Melanocyte of skin (primary cell): ENCODE measurements around the gene HOXB2. TPM values are rescaled to one million over a fixed set of nuclear protein-coding genes. Genes with fewer than 3 reads are reported as not detected.

Source experiments
- total RNA-seq, 2 donors: library from RNA; depleted of rRNA; stranded (reverse); fragments of >200 nt; gene quantifications; 2 replicates each; pipeline ENCODE4 v1.2.3, GENCODE V29; 2012

The HOXB2 gene
- 1 to 10 TPM in 1 of 2 donors, not detected in 1; 5.0 TPM for total RNA-seq

DNA sequence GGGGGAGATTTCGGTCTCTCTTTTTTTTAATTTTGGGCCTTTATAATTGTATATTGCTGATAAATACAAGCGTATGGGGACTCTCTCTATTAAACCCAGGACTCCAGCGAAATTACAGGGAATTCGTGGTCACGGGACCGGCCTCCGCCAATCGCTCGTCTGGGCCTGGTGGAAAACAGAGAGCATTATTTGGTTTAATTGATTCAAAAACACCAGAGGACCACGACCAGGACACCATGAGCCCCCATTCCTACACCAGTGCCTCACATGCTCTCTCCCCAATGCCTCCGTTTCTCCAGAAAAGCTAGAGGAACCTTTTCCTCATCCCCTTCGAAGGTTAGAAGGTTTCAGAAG is at the start of gene HOXB2:
HOXB2 (minus strand) TSS at position 88 of the 354 bp plus-strand sequence. CDS start 198 bp downstream, outside the sequence.

DNA sequence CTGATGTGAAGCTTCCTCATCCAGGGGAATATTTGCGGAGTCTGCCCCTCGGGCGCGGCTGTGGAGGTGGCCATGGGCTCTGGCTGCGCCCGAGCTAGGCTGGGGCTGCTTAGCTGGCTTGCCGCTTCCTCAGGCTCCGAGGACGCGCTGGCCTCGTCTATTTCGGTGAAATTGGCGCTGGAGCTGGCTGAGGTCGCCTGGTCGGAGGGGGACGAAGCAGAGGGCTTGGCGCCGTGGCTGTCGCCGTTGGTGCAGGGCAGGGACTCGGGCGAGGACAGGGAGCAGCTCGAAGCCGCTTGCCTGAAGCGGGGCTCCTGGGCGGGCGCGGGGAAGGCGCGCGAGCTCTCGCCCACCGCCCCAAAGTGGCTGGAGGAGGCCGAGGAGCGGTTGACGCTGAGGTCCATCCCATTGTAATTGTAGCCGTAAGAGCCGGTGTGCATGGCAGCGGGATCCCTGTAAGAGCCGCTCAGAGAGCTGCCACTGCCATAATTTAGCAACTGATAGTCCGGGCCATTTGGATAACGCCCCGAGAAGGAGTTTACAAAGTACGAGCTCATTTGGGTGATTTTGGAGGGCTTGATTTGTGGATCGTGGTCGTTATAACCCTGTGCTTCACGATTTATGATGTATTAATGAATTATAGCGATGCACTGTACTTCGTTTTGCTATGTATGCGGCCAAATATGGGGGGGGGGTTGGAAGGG is 48.4 kb upstream of the HOXB2 start, which contains the start of gene HOXB5:
HOXB5 (minus strand) TSS at position 654 of the 704 bp plus-strand sequence; CDS start at position 557, 97 bp downstream.

DNA sequence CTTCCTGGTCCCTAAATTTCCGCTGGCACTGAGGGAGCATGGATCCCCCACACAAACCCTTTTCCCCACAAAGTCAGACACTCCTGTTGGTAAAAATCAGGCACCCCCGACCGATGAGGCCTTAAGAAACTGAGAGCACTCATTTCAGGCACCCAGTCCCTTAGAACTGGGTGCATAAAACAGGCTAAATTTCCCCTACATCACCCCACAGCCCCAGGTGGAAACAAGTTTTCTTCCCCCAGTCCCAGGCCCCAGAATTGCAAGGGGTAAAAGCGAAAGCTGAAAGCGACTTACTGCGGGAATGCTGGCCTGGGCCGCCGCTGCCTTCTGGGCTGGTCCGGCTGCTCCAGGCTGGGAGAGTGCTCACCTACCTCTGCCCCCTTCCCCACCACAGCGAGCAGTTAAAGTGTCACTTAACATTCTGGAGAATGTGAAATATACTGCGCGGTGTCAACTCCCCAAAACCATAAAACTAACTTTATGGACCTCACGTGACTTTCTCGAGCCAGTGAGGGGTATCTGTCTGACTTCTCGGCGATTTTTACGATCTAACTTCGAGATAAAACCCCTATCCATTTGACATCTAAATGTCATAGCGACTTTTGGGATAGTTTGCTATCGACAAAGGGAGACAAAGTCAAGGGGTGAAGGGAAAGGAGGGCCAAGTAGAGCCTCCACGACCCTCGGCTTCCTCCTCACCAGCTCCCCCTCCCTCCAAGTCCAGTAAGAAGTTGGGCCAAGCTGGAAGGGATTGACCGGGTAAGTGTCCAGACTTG is 45.1 kb upstream of the HOXB2 start, which contains the start of gene HOXB3:
HOXB3 (minus strand) TSS at position 411 of the 776 bp plus-strand sequence. CDS start 37,767 bp downstream, outside the sequence.

DNA sequence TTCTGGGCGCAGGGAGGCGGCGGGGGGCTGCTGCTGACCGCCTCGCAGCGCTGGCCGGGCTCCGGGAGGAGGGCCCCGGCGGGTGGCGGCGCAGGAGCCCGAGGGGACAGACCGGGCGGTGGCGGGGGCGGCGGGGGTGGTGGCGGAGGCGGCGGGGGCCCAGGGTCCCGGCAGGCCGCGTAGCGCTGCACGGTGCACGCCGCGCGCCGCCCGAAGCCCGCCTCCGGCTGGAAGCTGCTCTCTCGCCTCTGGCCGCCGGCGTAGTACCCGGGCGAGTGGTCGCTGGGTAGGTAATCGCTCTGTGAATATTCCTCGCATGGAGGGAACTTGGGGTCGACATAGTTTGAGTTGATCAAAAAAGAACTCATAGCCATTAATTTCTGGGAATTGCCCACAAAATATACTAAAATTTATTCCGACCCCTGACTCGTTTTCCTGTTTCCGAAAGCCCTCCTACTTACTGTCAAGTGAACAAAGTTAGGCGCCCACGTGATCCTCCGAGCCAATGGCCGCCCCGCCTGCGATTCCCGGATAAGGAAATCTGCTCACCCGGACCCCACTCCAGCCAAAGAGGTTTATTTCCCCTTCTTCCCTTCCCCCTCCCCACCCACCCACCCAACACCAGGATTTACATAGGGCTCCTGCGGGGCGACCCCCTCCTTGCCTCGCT is 33.2 kb upstream of the HOXB2 start, which contains the start of gene HOXB4:
HOXB4 (minus strand) TSS at position 405 of the 670 bp plus-strand sequence; CDS start at position 374, 31 bp downstream.

DNA sequence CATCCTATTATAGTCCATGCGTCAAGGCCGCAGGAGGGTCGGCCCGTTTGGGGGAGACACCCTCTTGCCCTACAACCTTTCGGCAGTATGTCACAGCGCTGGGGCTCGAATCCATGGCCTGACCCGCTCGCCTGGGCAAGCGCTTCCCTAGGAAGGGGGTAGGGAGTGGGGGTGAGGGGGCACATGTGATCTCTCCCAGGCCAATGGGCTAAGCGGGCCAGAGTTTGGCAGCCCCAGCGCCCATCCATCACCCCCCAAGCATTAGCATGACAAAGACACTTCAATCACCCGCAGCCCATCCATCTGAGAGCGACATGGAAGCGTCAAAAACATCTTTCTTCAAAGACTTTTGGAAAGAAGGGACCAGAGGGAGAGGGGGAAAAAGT is 14.0 kb downstream of the HOXB2 start, which contains the start of gene HOXB1:
HOXB1 (minus strand) TSS at position 125 of the 386 bp plus-strand sequence; CDS start at position 18, 107 bp downstream.

Other genes with a start within 250 kb of the HOXB2 start
- not detected for gene SKAP1, start 114.9 kb downstream of the HOXB2 start, total RNA-seq
- not detected for gene HOXB1, start 14.1 kb downstream of the HOXB2 start, total RNA-seq
- gene HOXB4, start 33.2 kb upstream of the HOXB2 start, total RNA-seq, result 1 to 10 TPM in 1 of 2 donors, not detected in 1; 2.0 TPM
- gene HOXB3, start 45.1 kb upstream of the HOXB2 start, total RNA-seq, result 1 to 10 TPM in 1 of 2 donors, not detected in 1; 2.3 TPM
- gene HOXB5, start 48.7 kb upstream of the HOXB2 start, total RNA-seq, result not detected
- gene HOXB6, start 59.9 kb upstream of the HOXB2 start, total RNA-seq, result 1 to 10 TPM in 1 of 2 donors, not detected in 1; 7.0 TPM
- gene HOXB7, start 65.9 kb upstream of the HOXB2 start, total RNA-seq, result 10 to 100 TPM in 1 of 2 donors, not detected in 1; 10.7 TPM
- under 1 TPM in 1 of 2 donors, not detected in 1; 0.33 TPM for gene HOXB8, start 70.2 kb upstream of the HOXB2 start, total RNA-seq
- gene HOXB9, start 81.2 kb upstream of the HOXB2 start, total RNA-seq, result under 1 TPM in 1 of 2 donors, not detected in 1; under 0.01 TPM
- not detected for gene PRAC1, start 177.4 kb upstream of the HOXB2 start, total RNA-seq
- 1 to 10 TPM in 1 of 2 donors, not detected in 1; 1.3 TPM for gene PRAC2, start 178.1 kb upstream of the HOXB2 start, total RNA-seq
- gene HOXB13, start 183.6 kb upstream of the HOXB2 start, total RNA-seq, result 10 to 100 TPM in 1 of 2 donors, not detected in 1; 11.7 TPM